NCI-H748 treated with DMSO at 0.1 percent for 48 hours (cell line): ENCODE results near the gene FAM237A.

Source experiments
- DNase-seq: peaks from one replicate; lab custom pipeline; 2025; lab: John Stamatoyannopoulos, UW

The FAM237A gene

DNA sequence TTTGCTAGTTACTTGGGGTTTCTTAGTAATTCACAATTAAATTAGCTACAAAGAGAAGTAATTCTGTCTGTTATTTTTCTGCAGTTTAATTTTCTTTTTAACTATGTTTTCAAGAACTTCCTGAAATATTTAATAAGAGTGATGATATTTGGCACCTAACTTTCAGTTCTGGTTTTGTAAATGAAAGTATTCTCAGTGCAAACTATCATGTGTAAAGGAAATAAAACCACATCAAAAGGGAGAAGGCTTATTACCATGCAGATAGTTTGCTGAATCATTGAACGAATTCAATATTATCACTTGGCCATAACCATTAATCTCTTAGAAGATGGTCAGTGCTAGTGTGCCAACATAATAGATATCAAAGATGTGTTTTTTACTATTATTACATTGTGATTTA is 46.7 kb downstream of the FAM237A start:
- DNase-seq = no peak

- DNase-seq = no peak
Observed at GRCh38 chr2:206692971-206693370, 50.7 kb downstream of the FAM237A start.

DNA sequence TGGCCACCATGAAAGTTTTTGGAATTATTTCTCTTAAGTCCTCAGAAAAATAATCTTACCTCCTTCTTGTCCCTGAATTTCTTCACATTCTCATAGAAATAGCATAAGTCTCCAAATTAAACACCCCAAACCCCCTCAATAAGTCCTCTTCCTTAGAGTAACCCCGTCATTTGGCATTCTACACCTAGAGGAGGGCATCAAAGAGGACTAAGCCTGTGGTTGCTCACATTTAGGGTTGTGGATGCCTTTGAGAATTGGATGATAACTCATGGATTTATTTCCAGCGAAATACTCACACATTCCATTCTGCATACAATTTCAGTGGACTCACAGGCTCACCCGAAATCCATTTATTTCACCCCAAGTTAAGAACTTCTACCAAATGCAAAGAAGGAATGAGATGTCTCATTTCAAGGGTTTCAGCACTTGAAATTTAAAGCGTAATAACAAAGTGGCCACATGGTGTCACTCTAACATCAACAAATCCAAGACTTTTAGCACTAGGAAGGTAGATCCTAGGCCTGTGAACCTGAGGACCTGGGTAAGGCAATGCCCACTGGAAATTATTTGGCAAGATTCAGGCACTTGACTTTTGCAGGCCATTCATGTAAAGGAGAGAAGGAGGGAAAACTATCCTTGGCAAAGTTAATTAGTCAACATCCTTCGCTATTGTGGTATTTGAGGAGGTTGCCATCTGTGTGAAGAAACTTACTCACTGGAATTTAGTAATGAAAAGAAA is 51.3 kb downstream of the FAM237A start:
- DNase-seq = peak; percentile 49

DNA sequence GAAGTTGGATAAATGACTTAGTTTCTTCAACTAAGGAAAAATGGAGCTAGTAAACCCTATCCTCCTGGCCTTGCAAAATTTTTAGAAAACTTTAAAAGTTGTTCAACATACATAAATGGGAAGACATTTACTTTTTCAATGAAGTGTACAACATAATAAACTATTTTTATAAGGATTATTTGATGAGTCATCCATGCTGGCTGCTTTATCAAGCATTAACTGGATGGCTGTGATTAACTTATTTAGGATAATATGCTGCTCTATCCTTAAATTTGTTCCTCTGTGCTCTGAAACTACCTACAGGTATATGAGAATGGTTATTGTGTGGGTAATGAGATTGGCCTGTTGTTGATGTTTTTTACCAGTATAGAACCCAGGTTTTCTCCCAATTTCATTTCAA is 54.6 kb downstream of the FAM237A start:
- DNase-seq = no peak

DNA sequence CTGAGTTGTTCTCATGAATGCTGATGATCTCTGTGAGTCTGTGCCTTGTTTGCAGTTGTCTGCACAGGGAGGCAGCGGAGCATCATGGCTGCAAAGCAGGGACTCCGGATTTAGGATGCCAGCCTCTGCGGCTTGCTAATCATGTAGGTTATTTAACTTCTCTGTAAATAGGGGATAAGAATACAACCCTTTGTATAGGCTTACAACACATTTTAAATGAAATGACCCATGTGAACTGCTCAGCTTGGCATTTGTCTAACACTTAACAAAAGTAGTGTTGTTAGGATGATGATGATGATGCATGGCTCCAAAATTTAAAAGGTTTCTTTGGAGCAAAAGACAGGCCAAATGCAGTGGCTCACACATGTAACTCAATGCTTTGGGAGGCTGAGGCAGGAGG is 56.5 kb downstream of the FAM237A start:
- DNase-seq = no peak
